Trophoblast cell (in vitro differentiated cells and primary cell): Measurements from ENCODE around the gene HTT-AS.
A peak's percentile ranks its signal among the peaks of the same experiment; 100 is the strongest.

Experiments
- DNase-seq, 2 donors: peaks; one replicate each; pipeline ENCODE4 v3.0.0-alpha.2; 2016
- H2AFZ ChIP-seq: 2 replicates; pipeline ENCODE4 v1.6.1; 2013; ENCODE audit warnings: low read length, moderate library complexity, mild to moderate bottlenecking; ENCODE audit not compliant: insufficient read depth, poor library complexity
- H2AK5ac ChIP-seq: 2 replicates; pipeline ENCODE4 v1.6.1; 2013; ENCODE audit warnings: mild to moderate bottlenecking, low read length
- H2BK120ac ChIP-seq: 2 replicates; pipeline ENCODE4 v1.6.1; 2013; ENCODE audit warnings: low read length, mild to moderate bottlenecking, moderate library complexity; ENCODE audit not compliant: insufficient read depth, poor library complexity
- H2BK12ac ChIP-seq: 2 replicates; pipeline ENCODE4 v1.6.1; 2013; ENCODE audit warnings: mild to moderate bottlenecking, low read length, moderate library complexity
- H2BK5ac ChIP-seq: 2 replicates; pipeline ENCODE4 v1.6.1; 2013; ENCODE audit warnings: low read length, low read depth, moderate library complexity, mild to moderate bottlenecking; ENCODE audit not compliant: poor library complexity
- H3K14ac ChIP-seq: 2 replicates; pipeline ENCODE4 v1.6.1; 2013; ENCODE audit warnings: mild to moderate bottlenecking, low read length
- H3K18ac ChIP-seq: 2 replicates; pipeline ENCODE4 v1.6.1; 2013; ENCODE audit warnings: mild to moderate bottlenecking, low read length
- H3K23ac ChIP-seq: 2 replicates; pipeline ENCODE4 v1.6.1; 2013; ENCODE audit warnings: low read length
- H3K27ac ChIP-seq: 2 replicates; pipeline ENCODE4 v1.5.1; 2013; ENCODE audit warnings: low read depth, mild to moderate bottlenecking, inconsistent platforms, low read length, moderate library complexity
- H3K27me3 ChIP-seq: 2 replicates; pipeline ENCODE4 v1.6.1; 2013; ENCODE audit warnings: inconsistent platforms, mild to moderate bottlenecking, low read length, moderate library complexity; ENCODE audit not compliant: insufficient read depth
- H3K36me3 ChIP-seq, 2 experiments: 1 replicate in 1 of 2; 2 replicates in 1 of 2; pipeline ENCODE4 v1.6.1; 2013; ENCODE audit warnings: low read length in 2 of 2, mild to moderate bottlenecking in 2 of 2, moderate library complexity in 1 of 2; ENCODE audit not compliant: insufficient read depth in 2 of 2, control insufficient read depth in 1 of 2
- H3K4ac ChIP-seq: 2 replicates; pipeline ENCODE4 v1.6.1; 2013; ENCODE audit warnings: low read depth, mild to moderate bottlenecking, low read length, moderate library complexity
- H3K4me1 ChIP-seq, 2 experiments: 1 replicate in 1 of 2; 2 replicates in 1 of 2; pipeline ENCODE4 v1.6.1; 2013; ENCODE audit warnings: low read length in 2 of 2, mild to moderate bottlenecking in 2 of 2, moderate library complexity in 1 of 2; ENCODE audit not compliant: insufficient read depth in 2 of 2, control insufficient read depth in 1 of 2
- H3K4me2 ChIP-seq: 2 replicates; pipeline ENCODE4 v1.6.1; 2013; ENCODE audit warnings: inconsistent platforms, mild to moderate bottlenecking, low read length, moderate library complexity
- H3K4me3 ChIP-seq: 2 replicates; pipeline ENCODE4 v1.5.1; 2013; ENCODE audit warnings: mild to moderate bottlenecking, low read depth, low read length, inconsistent platforms
- H3K79me1 ChIP-seq: one replicate; pipeline ENCODE4 v1.6.1; 2013; ENCODE audit warnings: low read length
- H3K79me2 ChIP-seq: 2 replicates; pipeline ENCODE4 v1.6.1; 2013; ENCODE audit warnings: low read length, mild to moderate bottlenecking; ENCODE audit not compliant: control insufficient read depth, insufficient read depth, poor library complexity
- H3K9ac ChIP-seq: 2 replicates; pipeline ENCODE4 v1.6.1; 2013; ENCODE audit warnings: mild to moderate bottlenecking, low read length
- H3K9me3 ChIP-seq: 2 replicates; pipeline ENCODE4 v1.6.1; 2013; ENCODE audit warnings: low read depth, mild to moderate bottlenecking, control low read depth, inconsistent platforms, low read length; ENCODE audit not compliant: insufficient read depth
- H4K12ac ChIP-seq: 2 replicates; pipeline ENCODE4 v1.6.1; 2013; ENCODE audit warnings: low read depth, mild to moderate bottlenecking, low read length, moderate library complexity
- H4K8ac ChIP-seq: 2 replicates; pipeline ENCODE4 v1.6.1; 2013; ENCODE audit warnings: low read depth, mild to moderate bottlenecking, low read length, moderate library complexity
- H4K91ac ChIP-seq: one replicate; pipeline ENCODE4 v1.6.1; 2013; ENCODE audit warnings: low read depth, mild to moderate bottlenecking, low read length, moderate library complexity
- WGBS: extraction: QIAGEN DNeasy Blood & Tissue Kit; methylation state at CpG from one replicate; pipeline ENCODE4 v1.1.7; 2013; ENCODE audit warnings: missing lambda C conversion rate; ENCODE audit not compliant: insufficient read length, insufficient coverage; ENCODE audit errors: extremely low coverage; 5-methylcytosine and 5-hydroxymethylcytosine counted together

Gene HTT-AS

DNA sequence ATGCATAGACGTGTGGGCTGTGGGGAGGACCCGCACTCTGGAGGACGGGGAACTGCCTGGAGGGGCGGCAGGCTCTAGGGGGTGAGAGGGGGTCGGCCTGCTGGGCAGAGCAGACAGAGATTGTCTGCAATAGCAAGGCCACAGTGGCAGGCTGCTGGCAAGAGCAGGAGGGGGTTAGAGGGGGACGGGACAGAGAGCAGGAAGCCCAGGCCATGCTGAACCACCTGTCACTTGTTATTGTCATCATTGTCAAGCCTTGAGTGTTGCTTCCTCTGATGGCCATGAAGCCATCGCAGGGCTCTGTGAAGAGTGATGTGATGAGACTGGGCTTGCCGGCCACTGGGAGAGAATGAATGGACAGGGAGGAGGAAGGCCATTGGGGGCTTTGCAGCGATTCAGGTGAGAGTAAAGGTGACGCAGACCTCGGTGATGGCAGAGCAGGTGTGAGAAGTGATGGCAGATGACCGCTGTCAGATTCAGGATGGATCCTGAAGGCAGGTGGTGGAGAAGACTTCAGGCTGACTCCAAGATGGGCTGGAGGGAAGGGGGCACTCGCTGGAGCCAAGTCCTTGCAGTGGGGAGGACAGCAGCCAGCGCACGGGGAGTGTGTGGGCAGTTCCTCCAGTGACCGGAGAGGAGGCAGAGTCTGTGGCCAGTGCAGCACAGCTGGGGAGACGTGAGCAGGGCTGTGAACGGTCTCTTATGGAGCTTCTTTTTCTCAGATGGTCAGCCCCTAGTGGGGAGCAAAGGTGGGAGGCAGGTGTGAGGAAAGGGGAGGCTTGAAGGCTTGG, 43.6 kb downstream of the HTT-AS start:
- Histone ChIP-seq H3K27ac (no peak overlapping the region), H3K79me1 (no peaks in the 10 kb centered on the region), H3K4ac (no peak overlapping the region), H3K4me1 (no peaks in the 10 kb centered on the region), H3K36me3 (no peaks in the 10 kb centered on the region), H2AFZ (no peak overlapping the region), H3K27me3 (no peaks in the 10 kb centered on the region), H2BK12ac (no peak overlapping the region), H4K12ac (no peak overlapping the region), H3K9me3 (no peaks in the 10 kb centered on the region), H2BK5ac (no peak overlapping the region), H3K79me2 (no peaks in the 10 kb centered on the region), H4K91ac (no peak overlapping the region), H2BK120ac (no peak overlapping the region), H2AK5ac (no peak overlapping the region), H4K8ac (no peak overlapping the region), H3K4me2 (no peak overlapping the region), H3K9ac (no peak overlapping the region), H3K23ac (no peak overlapping the region), H3K18ac (no peak overlapping the region), H3K14ac (no peak overlapping the region), H3K4me3 (peak overlapping the region; percentile 10)
- no CpG with 5 or more reads among the region's 18 CpGs for WGBS
- no peak for DNase-seq

DNA sequence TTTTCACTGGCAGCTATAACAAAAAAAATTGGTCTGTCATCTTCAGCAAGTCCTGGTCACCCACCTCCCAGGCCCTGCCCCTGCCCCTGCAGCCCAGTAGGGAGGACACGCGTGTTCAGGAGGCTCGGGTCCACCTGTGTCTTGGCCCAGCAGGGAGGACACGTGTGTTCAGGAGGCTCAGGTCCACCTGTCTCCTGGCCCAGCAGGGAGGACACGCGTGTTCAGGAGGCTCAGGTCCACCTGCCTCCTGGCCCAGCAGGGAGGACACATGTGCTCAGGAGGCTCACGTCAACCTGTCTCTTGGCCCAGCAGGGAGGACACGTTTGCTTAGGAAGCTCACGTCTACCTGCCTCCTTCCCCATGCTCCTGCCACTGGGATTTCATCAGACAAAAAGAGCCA, 44.9 kb downstream of the HTT-AS start:
- no peak overlapping the region for H2BK12ac ChIP-seq
- no peak overlapping the region for H3K4ac ChIP-seq
- H4K8ac ChIP-seq = no peak overlapping the region
- H3K79me2 ChIP-seq = no peaks in the 10 kb centered on the region
- H4K91ac ChIP-seq = no peak overlapping the region
- H2AFZ ChIP-seq = no peak overlapping the region
- DNase-seq = no peak
- no peak overlapping the region for H3K18ac ChIP-seq
- H3K36me3 ChIP-seq = no peaks in the 10 kb centered on the region
- H2AK5ac ChIP-seq = no peak overlapping the region
- no peaks in the 10 kb centered on the region for H3K9me3 ChIP-seq
- no peak overlapping the region for H3K4me2 ChIP-seq
- H2BK120ac ChIP-seq = no peak overlapping the region
- no peak overlapping the region for H3K9ac ChIP-seq
- no CpG with 5 or more reads among the region's 9 CpGs for WGBS
- no peak overlapping the region for H2BK5ac ChIP-seq
- H3K27ac ChIP-seq = no peak overlapping the region
- H3K4me3 ChIP-seq = no peak overlapping the region
- H3K4me1 ChIP-seq = no peaks in the 10 kb centered on the region
- H3K79me1 ChIP-seq = no peaks in the 10 kb centered on the region
- no peaks in the 10 kb centered on the region for H3K27me3 ChIP-seq
- no peak overlapping the region for H3K14ac ChIP-seq
- H4K12ac ChIP-seq = no peak overlapping the region
- no peak overlapping the region for H3K23ac ChIP-seq

DNA sequence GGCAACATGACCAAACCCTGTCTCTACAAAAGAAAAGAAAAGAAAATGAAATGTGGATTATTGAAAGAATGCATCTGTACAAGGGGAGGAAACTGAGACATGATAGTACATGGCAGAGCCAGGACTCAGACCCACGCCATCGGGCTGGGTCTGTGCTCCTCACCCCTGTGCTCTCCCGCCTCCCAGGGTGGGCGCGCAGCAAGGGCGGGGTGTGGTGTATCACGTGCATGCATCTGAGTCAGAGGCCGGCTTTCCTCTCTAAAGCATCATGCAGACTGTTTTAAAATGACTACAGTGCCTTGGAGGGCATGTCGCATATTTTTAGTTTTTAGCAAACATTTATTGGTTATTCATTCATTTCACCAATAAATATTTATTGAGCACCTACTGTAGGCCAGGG, 47.8 kb downstream of the HTT-AS start:
- Histone ChIP-seq H3K9ac (no peak overlapping the region), H3K18ac (no peak overlapping the region), H3K79me1 (no peaks in the 10 kb centered on the region), H3K4me1 (no peaks in the 10 kb centered on the region), H3K14ac (no peak overlapping the region), H3K36me3 (no peaks in the 10 kb centered on the region), H2AFZ (no peak overlapping the region), H3K4me2 (no peak overlapping the region), H3K27me3 (no peaks in the 10 kb centered on the region), H3K4me3 (no peak overlapping the region), H3K27ac (no peak overlapping the region), H3K9me3 (peaks cover 6% of the 10 kb centered on the region), H4K8ac (no peak overlapping the region), H3K4ac (no peak overlapping the region), H2BK12ac (no peak overlapping the region), H2BK120ac (no peak overlapping the region), H2AK5ac (no peak overlapping the region), H4K12ac (no peak overlapping the region), H3K23ac (no peak overlapping the region), H2BK5ac (no peak overlapping the region), H3K79me2 (no peaks in the 10 kb centered on the region), H4K91ac (no peak overlapping the region)
- no CpG with 5 or more reads among the region's 9 CpGs for WGBS
- DNase-seq = no peak

DNA sequence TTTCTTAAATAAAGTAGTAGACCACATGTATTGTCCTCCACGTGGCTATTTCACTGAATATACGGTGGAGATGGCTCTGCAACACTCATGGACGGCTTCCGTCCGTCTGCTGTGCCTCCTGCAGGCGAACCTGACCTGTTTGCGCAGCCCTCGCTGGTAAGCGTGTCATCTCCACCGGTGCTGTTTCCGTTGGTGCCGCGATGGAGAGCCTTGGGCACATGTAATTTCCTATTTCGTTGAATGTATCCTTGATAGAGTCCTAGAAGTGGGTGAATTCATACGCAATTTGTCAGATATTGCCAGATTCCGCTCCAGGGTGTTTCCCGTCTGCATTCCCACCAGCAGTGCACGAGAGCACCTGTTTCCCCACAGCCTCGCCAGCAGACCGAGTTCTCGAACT, 48.5 kb downstream of the HTT-AS start:
- peaks cover 6% of the 10 kb centered on the region for H3K9me3 ChIP-seq
- H3K4me3 ChIP-seq = no peak overlapping the region
- H3K4me1 ChIP-seq = no peaks in the 10 kb centered on the region
- no peak overlapping the region for H3K27ac ChIP-seq
- DNase-seq = peak; percentile 94 to 95
- no peak overlapping the region for H4K8ac ChIP-seq
- no peak overlapping the region for H3K23ac ChIP-seq
- H2AK5ac ChIP-seq = no peak overlapping the region
- no peak overlapping the region for H3K4ac ChIP-seq
- H3K14ac ChIP-seq = no peak overlapping the region
- no peak overlapping the region for H4K12ac ChIP-seq
- no CpG with 5 or more reads among the region's 21 CpGs for WGBS
- peak overlapping the region; percentile 22 for H3K9ac ChIP-seq
- H3K36me3 ChIP-seq = no peaks in the 10 kb centered on the region
- no peaks in the 10 kb centered on the region for H3K79me2 ChIP-seq
- no peak overlapping the region for H4K91ac ChIP-seq
- H3K27me3 ChIP-seq = no peaks in the 10 kb centered on the region
- H2AFZ ChIP-seq = no peak overlapping the region
- no peak overlapping the region for H3K18ac ChIP-seq
- no peak overlapping the region for H3K4me2 ChIP-seq
- H2BK120ac ChIP-seq = no peak overlapping the region
- no peak overlapping the region for H2BK5ac ChIP-seq
- H3K79me1 ChIP-seq = no peaks in the 10 kb centered on the region
- no peak overlapping the region for H2BK12ac ChIP-seq
